GM18951 (cell line): ENCODE measurements around the gene PDE7B.

Experiments
- POLR2A ChIP-seq: IDR thresholded peaks from 4 replicates; pipeline ENCODE4 v1.6.1; 2011; ENCODE audit warnings: mild to moderate bottlenecking; ENCODE audit not compliant: insufficient read length, insufficient read depth; ENCODE audit errors: extremely low read depth
- in situ Hi-C: fragments of 300-500 bp; cut with MboI; formaldehyde crosslinking; loops from one replicate; pipeline ENCODE4 v1.12.0; 2022; ENCODE audit warnings: low sequenced_read_pairs, mixed read lengths, inconsistent platforms; ENCODE audit not compliant: unreplicated experiment

The PDE7B gene

DNA sequence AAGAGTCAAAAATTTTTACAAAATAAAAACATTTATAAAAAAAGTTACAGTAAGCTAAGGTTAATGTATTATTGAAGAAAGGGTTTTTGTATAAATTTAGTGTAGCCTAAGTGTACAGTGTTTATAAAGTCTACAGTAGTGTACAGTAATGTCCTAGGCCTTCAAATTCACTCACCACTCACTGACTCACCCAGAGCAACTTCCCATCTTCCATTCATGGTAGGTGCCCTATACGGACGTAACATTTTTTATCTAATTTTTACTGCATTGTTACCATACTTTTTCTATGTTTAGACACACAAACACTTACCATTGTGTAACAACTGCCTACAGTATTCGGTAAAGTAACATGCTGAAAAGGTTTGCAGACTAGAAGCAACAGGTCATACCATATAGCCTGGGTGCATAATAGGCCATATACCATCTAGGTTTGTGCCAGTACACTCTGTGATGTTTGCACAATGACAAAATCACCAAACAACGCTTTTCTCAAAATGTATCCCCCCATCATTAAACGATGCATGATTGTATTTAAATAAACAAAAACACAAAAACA lies 392.6 kb downstream of the PDE7B start:
- TF ChIP-seq POLR2A: no peak
- in situ Hi-C loops: loop anchor here (25.0 kb wide), 1 partner anchor 707 kb away; no protein-coding TSS in a partner anchor
